GM10266 (cell line): Measurements from ENCODE around the gene RPS6KL1.
A peak's percentile ranks its signal among the peaks of the same experiment; 100 is the strongest.

ENCODE experiments used
- DNase-seq: peaks from one replicate; pipeline ENCODE4 v3.0.0; 2012; ENCODE audit errors: extremely low spot score
- CTCF ChIP-seq: IDR thresholded peaks from 2 replicates; pipeline ENCODE4 v1.5.1; 2012; ENCODE audit warnings: mild to moderate bottlenecking, low read depth; ENCODE audit not compliant: control insufficient read depth, insufficient read depth; ENCODE audit errors: missing control alignments

RPS6KL1 gene

DNA sequence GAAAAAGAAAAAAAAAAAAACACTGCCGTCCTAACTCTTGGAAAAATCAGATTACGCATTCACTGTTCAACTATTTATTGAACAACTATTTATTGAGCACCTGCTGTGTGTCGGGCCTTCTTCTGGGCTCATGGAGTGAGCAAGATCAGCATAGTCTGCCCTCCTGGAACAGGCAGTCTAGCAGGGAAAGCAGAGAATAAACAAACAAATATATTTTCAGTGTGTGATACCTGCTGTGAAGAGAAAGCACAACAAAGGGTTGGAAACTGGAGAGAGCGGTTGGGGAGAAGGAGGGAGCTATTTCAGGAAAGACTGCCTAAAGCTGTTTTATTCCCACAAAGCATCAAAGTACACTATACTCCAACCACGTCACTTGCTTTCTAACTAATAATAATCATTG, 57.9 kb downstream of the RPS6KL1 start:
- DNase-seq = no peak
- no peak for TF ChIP-seq CTCF

DNA sequence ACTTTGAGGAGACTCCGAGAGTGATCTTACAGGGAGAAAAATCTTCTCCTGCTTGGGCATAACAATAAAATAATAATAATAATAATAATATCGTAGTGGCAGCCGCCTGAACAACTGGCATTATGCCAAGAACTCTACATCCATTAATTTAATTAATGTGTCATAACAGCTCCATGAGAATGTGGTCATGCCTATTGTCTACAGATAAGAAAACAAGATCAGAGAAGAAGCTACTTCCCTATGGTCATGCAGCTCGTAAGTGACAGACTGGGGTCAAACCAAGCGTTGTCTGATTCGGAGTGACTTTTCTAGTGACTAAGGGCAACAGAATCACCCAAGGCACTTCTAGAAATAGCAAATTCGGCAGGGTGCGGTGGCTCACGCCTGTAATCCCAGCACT, 58.9 kb downstream of the RPS6KL1 start:
- TF ChIP-seq CTCF = no peak
- DNase-seq = no peak

GRCh38 chr14:74863274-74863673, 59.8 kb downstream of the RPS6KL1 start:
- DNase-seq = no peak
- TF ChIP-seq CTCF = no peak

GRCh38 chr14:74861734-74862090, 61.3 kb downstream of the RPS6KL1 start:
- no peak for DNase-seq
- TF ChIP-seq CTCF = no peak

GRCh38 chr14:74860899-74861733, 61.9 kb downstream of the RPS6KL1 start:
- peak; percentile 77 for DNase-seq
- TF ChIP-seq CTCF = peak; percentile 86

DNA sequence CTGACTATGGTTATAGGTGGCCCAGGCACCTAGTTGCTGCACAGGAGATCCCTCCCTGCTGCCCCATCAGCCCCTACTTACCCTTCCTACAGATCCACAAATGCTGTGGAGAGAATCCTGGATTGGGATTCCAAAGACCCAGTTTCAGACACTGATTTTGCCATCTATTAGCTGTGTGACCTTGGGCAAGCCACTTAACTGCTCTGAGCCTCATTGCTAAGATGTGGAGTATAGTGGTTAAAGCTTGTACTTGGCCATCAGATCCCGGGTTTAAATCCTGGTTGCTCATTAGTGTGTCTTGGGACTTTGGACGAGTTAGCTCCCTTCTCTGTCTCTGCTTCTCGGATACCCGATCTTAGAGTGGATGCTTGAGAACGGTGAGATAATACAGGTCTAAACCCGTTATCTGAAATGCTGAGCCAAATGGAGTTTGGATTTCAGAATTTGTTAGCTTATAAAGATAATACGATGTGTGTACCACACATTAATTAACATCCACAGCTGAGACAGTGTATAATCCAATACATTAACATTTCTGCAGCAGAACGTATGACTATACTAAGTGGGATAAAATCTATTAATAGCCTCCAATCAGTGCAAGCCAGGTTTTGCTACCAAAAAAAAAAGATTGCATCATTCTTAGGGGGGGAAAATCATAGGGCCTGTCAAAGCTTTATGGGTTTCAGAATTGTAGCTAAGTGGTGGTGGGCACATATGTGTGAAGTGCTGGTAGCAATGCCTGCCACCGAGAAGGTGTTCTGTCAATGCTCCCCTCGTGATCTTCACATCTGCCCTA, 63.1 kb downstream of the RPS6KL1 start:
- no peak for TF ChIP-seq CTCF
- no peak for DNase-seq

- TF ChIP-seq CTCF = no peak
- no peak for DNase-seq
Measured at GRCh38 chr14:74858022-74858421, 65.0 kb downstream of the RPS6KL1 start.
